Spinal cord (tissue), 10 donors: ENCODE measurements around the gene LMLN. TPM values are rescaled to one million over a fixed set of nuclear protein-coding genes. Genes with fewer than 3 reads are reported as not detected.
"Not testable (repeated sequence)": the region's sequence is repeated elsewhere in the genome, so short reads cannot be mapped to it uniquely, and the experiment has no call there.

ENCODE experiments used
- DNase-seq, 6 donors: peaks; one replicate each; pipeline versions ENCODE4 v3.0.0 to v3.0.0-alpha.2; 2013 to 2015; ENCODE audit warnings: low spot score in 6 of 6, low read depth in 4 of 6
- H3K27ac ChIP-seq: one replicate; pipeline ENCODE4 v1.5.1; 2013; ENCODE audit warnings: low read depth, low read length, control low read depth
- H3K27me3 ChIP-seq: one replicate; pipeline ENCODE4 v1.6.1; 2013; ENCODE audit warnings: low read length; ENCODE audit not compliant: control insufficient read depth, insufficient read depth
- H3K36me3 ChIP-seq: one replicate; pipeline ENCODE4 v1.6.1; 2013; ENCODE audit warnings: low read length; ENCODE audit not compliant: control insufficient read depth, insufficient read depth
- H3K4me1 ChIP-seq: one replicate; pipeline ENCODE4 v1.6.1; 2013; ENCODE audit warnings: low read length; ENCODE audit not compliant: control insufficient read depth, insufficient read depth
- H3K4me3 ChIP-seq: one replicate; pipeline ENCODE4 v1.5.1; 2013; ENCODE audit warnings: low read depth, low read length, control low read depth
- H3K9me3 ChIP-seq: one replicate; pipeline ENCODE4 v1.6.1; 2013; ENCODE audit warnings: low read length; ENCODE audit not compliant: control insufficient read depth, insufficient read depth
- WGBS: methylation state at CpG from one replicate; pipeline ENCODE4 v1.1.5; 2013; ENCODE audit warnings: missing lambda C conversion rate; ENCODE audit not compliant: insufficient coverage; 5-methylcytosine and 5-hydroxymethylcytosine counted together
- polyA plus RNA-seq, 2 donors: library from polyadenylated mRNA; unstranded; fragments of 120-200 nt; gene quantifications; one replicate each; pipeline ENCODE4 v1.2.1, GENCODE V29; 2013; ENCODE audit not compliant: insufficient read length in 2 of 2
- total RNA-seq, 2 donors: library from RNA; depleted of rRNA in 1 of 2; stranded (reverse); fragments of 120-200 nt in 1 of 2; fragments of >200 nt in 1 of 2; gene quantifications; one replicate each; pipeline versions ENCODE4 v1.2.3 to v1.2.4, GENCODE V29; 2013 to 2014
- donor health status: healthy.

LMLN gene
- total and polyA plus RNA-seq, 4 donors, result 8.5 to 16.3 (median 9.8) TPM

DNA sequence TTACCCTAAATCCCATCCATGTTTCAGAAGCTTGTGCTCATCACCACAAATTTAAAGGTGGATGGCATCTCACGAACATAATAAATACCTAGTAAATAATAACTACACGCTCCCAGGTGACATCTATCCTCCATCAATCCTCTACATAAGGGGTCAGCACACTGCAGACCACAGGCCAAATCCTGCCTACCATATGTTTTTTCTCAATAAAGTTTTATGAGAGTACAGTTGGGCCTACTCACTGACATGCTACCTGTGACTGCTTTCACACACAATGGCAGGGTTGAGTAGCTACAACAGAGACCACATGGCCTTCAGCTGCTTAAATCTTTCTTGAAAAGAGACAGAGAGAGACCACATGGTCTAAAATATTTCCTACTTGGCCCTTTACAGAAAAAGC lies 105.9 kb downstream of the LMLN start:
- Histone ChIP-seq H3K27ac (no peak overlapping the region), H3K27me3 (no peaks in the 10 kb centered on the region), H3K9me3 (no peaks in the 10 kb centered on the region), H3K36me3 (no peaks in the 10 kb centered on the region), H3K4me1 (no peaks in the 10 kb centered on the region), H3K4me3 (no peak overlapping the region)
- DNase-seq, result no peak
- WGBS, result 100% methylated on average over 1 of the region's 2 CpGs

GRCh38 chr3:198067416-198067815 lies 107.4 kb downstream of the LMLN start:
- WGBS, result 83% methylated on average over 1 of the region's 2 CpGs
- Histone ChIP-seq H3K4me3 (no peak overlapping the region), H3K27me3 (no peaks in the 10 kb centered on the region), H3K36me3 (no peaks in the 10 kb centered on the region), H3K9me3 (no peaks in the 10 kb centered on the region), H3K4me1 (no peaks in the 10 kb centered on the region), H3K27ac (no peak overlapping the region)
- DNase-seq, result no peak

DNA sequence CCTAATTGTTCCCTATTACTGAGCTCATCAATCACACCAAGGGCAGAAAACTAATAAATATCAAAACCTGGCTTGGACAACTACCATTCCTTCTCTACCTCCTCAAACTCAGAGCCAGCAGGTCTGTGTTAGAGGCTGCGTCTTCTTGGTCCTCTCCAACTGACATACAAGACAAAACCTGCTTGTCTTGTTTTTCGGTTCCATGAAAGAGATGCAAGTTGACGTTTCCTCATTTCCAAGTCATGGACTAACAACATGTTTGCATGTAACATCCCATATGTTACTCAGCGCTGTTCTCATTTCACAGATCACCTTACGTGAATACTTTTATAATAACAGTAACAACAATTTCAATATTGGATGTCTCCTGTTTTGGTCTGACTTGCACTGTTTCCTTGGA lies 110.9 kb downstream of the LMLN start:
- Histone ChIP-seq H3K9me3 (no peaks in the 10 kb centered on the region), H3K4me1 (no peaks in the 10 kb centered on the region), H3K27ac (no peak overlapping the region), H3K36me3 (no peaks in the 10 kb centered on the region), H3K4me3 (no peak overlapping the region), H3K27me3 (peaks cover 10% of the 10 kb centered on the region)
- 90% methylated on average over 4 of the region's 5 CpGs for WGBS
- DNase-seq, result no peak

DNA sequence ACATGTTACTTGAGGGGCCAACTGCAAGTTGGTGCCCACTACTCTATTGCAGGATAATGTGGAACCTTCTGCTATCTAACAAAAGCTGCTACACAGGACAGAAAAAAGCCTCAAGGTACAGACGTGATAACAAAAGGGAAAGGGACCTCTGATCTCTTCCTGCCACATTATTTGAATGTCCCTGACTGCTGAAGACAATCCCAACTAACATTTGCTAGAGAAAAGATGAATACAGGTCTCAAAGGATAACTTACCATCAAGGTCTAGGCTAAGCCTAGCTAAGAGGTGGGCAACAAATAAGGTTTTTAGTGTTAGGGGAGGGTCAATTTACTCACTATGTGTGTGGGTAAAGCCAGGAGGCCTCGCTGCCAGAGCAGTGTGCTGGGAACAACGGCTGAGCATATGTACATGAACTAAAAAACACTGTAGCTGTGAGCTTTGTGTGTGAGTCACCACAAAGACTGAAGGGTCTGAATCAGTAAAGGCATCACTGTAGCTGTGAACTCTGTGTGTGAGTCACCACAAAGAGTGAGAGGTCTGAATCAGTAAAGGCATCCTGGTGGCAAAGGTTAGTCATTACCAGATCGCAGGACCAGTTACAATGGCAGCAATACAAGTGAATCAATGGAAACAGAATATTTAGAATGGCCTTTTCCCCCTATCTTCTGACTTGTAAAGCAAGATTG lies 111.7 kb downstream of the LMLN start:
- 71% methylated on average over 3 of the region's 4 CpGs for WGBS

GRCh38 chr3:198076722-198077308 lies 116.8 kb downstream of the LMLN start:
- Histone ChIP-seq H3K4me1 (peaks cover 19% of the 10 kb centered on the region), H3K27me3 (peaks cover 54% of the 10 kb centered on the region), H3K4me3 (no peak overlapping the region), H3K27ac (no peak overlapping the region), H3K9me3 (peaks cover 2% of the 10 kb centered on the region), H3K36me3 (no peaks in the 10 kb centered on the region)
- 43% methylated on average over 2 of the region's 8 CpGs for WGBS
- no peak for DNase-seq

More for the DNA sequence above, 111.7 kb downstream of the LMLN start:
- no peak for DNase-seq
- Histone ChIP-seq H3K4me1 (no peaks in the 10 kb centered on the region), H3K4me3 (no peak overlapping the region), H3K27ac (no peak overlapping the region), H3K36me3 (no peaks in the 10 kb centered on the region), H3K27me3 (peaks cover 16% of the 10 kb centered on the region), H3K9me3 (no peaks in the 10 kb centered on the region)

- H3K36me3 ChIP-seq, result no peaks in the 10 kb centered on the region
- H3K4me3 ChIP-seq, result peak overlapping the region; percentile 38
- H3K9me3 ChIP-seq, result peaks cover 2% of the 10 kb centered on the region
- no peak overlapping the region for H3K27ac ChIP-seq
- peaks cover 19% of the 10 kb centered on the region for H3K4me1 ChIP-seq
- DNase-seq, result peak in 2 of 6 donors; percentile 32 to 37
- WGBS, result 4% methylated on average over 43 of the region's 47 CpGs
- H3K27me3 ChIP-seq, result peaks cover 58% of the 10 kb centered on the region
These were observed 119.9 kb downstream of the LMLN start for GRCh38 chr3:198079771-198080520.

GRCh38 chr3:198080521-198081384 lies 120.7 kb downstream of the LMLN start:
- Histone ChIP-seq H3K4me1 (peaks cover 19% of the 10 kb centered on the region), H3K36me3 (no peaks in the 10 kb centered on the region), H3K4me3 (peak overlapping the region; percentile 38), H3K27ac (no peak overlapping the region), H3K9me3 (peaks cover 2% of the 10 kb centered on the region), H3K27me3 (peaks cover 58% of the 10 kb centered on the region)
- WGBS, result under 1% methylated on average over 86 of the region's 86 CpGs
- peak in 5 of 6 donors; percentile 23 to 81 (median 46) for DNase-seq

GRCh38 chr3:198081421-198081844 lies 121.4 kb downstream of the LMLN start:
- peaks cover 2% of the 10 kb centered on the region for H3K9me3 ChIP-seq
- no peak overlapping the region for H3K4me3 ChIP-seq
- DNase-seq, result no peak
- no peak overlapping the region for H3K27ac ChIP-seq
- no peaks in the 10 kb centered on the region for H3K36me3 ChIP-seq
- WGBS, result 5% methylated on average over 33 of the region's 33 CpGs
- H3K4me1 ChIP-seq, result peaks cover 19% of the 10 kb centered on the region
- peaks cover 58% of the 10 kb centered on the region for H3K27me3 ChIP-seq

DNA sequence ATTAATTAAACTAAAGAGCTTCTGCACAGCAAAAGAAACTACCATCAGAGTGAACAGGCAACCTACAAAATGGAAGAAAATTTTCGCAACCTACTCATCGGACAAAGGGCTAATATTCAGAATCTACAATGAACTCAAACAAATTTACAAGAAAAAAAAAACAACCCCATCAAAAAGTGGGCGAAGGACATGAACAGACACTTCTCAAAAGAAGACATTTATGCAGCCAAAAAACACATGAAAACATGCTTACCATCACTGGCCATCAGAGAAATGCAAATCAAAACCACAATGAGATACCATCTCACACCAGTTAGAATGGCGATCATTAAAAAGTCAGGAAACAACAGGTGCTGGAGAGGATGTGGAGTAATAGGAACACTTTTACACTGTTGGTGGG lies 122.2 kb downstream of the LMLN start:
- H3K27me3 ChIP-seq, result peaks cover 57% of the 10 kb centered on the region
- not testable (repeated sequence) for H3K27ac ChIP-seq, DNase-seq, H3K36me3 ChIP-seq, H3K4me3 ChIP-seq, H3K9me3 ChIP-seq
- no CpG with 5 or more reads among the region's 4 CpGs for WGBS
- peaks cover 19% of the 10 kb centered on the region for H3K4me1 ChIP-seq
